Muscle of leg (tissue), 11 donors: ENCODE measurements around the gene RENBP. TPM values are rescaled to one million over a fixed set of nuclear protein-coding genes. Genes with fewer than 3 reads are reported as not detected.

Source experiments
- DNase-seq: peaks from one replicate; pipeline ENCODE4 v3.0.0; 2013
- H3K27ac ChIP-seq: one replicate; pipeline ENCODE4 v1.5.1; 2013; ENCODE audit warnings: mild to moderate bottlenecking, low read length, control low read depth
- H3K27me3 ChIP-seq: one replicate; pipeline ENCODE4 v1.6.1; 2013; ENCODE audit warnings: low read length; ENCODE audit not compliant: control insufficient read depth, insufficient read depth
- H3K36me3 ChIP-seq: one replicate; pipeline ENCODE4 v1.6.1; 2013; ENCODE audit warnings: low read length; ENCODE audit not compliant: control insufficient read depth, insufficient read depth
- H3K4me1 ChIP-seq: one replicate; pipeline ENCODE4 v1.6.1; 2013; ENCODE audit warnings: low read length; ENCODE audit not compliant: control insufficient read depth, insufficient read depth
- H3K4me3 ChIP-seq: one replicate; pipeline ENCODE4 v1.5.1; 2013; ENCODE audit warnings: low read length, control low read depth
- H3K9me3 ChIP-seq: replicated peaks from 2 replicates; pipeline ENCODE4 v1.6.1; 2013; ENCODE audit warnings: low read depth, low read length; ENCODE audit not compliant: control insufficient read depth
- WGBS: methylation state at CpG from one replicate; pipeline ENCODE4 v1.1.5; 2013; ENCODE audit warnings: missing lambda C conversion rate; ENCODE audit not compliant: insufficient coverage; 5-methylcytosine and 5-hydroxymethylcytosine counted together
- polyA plus RNA-seq, 8 donors: library from polyadenylated mRNA; unstranded; fragments of 120-200 nt; gene quantifications; one replicate each; pipeline versions ENCODE4 v1.2.1 to v1.2.3, GENCODE V29; 2013; ENCODE audit warnings: inconsistent platforms in 1 of 8, low replicate concordance in 1 of 8; ENCODE audit not compliant: insufficient read length in 8 of 8, insufficient read depth in 1 of 8
- total RNA-seq: library from RNA; stranded (reverse); fragments of 120-200 nt; gene quantifications from one replicate; pipeline ENCODE4 v1.2.4, GENCODE V29; 2013

Gene RENBP
- total and polyA plus RNA-seq, 9 donors = 3.1 to 7.2 (median 4.3) TPM

GRCh38 chrX:153955228-153955732 lies 10.8 kb upstream of the RENBP start:
- H3K4me1 ChIP-seq = peaks cover 6% of the 10 kb centered on the region
- no peak for DNase-seq
- 72% methylated on average over 10 of the region's 12 CpGs for WGBS

GRCh38 chrX:153954558-153955227 lies 10.2 kb upstream of the RENBP start:
- H3K36me3 ChIP-seq = peaks cover 99% of the 10 kb centered on the region
- no peaks in the 10 kb centered on the region for H3K27me3 ChIP-seq
- H3K4me1 ChIP-seq = peaks cover 12% of the 10 kb centered on the region
- no peak for DNase-seq
- no peak overlapping the region for H3K4me3 ChIP-seq
- H3K9me3 ChIP-seq = no peaks in the 10 kb centered on the region
- no peak overlapping the region for H3K27ac ChIP-seq
- WGBS = 96% methylated on average over 44 of the region's 44 CpGs

More at GRCh38 chrX:153955228-153955732, 10.8 kb upstream of the RENBP start:
- H3K9me3 ChIP-seq = no peaks in the 10 kb centered on the region
- no peak overlapping the region for H3K4me3 ChIP-seq
- no peaks in the 10 kb centered on the region for H3K27me3 ChIP-seq
- H3K27ac ChIP-seq = no peak overlapping the region
- H3K36me3 ChIP-seq = peaks cover 99% of the 10 kb centered on the region

- peaks cover 98% of the 10 kb centered on the region for H3K36me3 ChIP-seq
- no peak overlapping the region for H3K27ac ChIP-seq
- no peak overlapping the region for H3K4me3 ChIP-seq
- no peaks in the 10 kb centered on the region for H3K27me3 ChIP-seq
- no peaks in the 10 kb centered on the region for H3K9me3 ChIP-seq
- 85% methylated on average over 24 of the region's 33 CpGs for WGBS
- peaks cover 17% of the 10 kb centered on the region for H3K4me1 ChIP-seq
- no peak for DNase-seq
Observed at GRCh38 chrX:153953892-153954557, 9.6 kb upstream of the RENBP start.

- 34% methylated on average over 27 of the region's 33 CpGs for WGBS
- H3K36me3 ChIP-seq = peaks cover 94% of the 10 kb centered on the region
- peaks cover 2% of the 10 kb centered on the region for H3K27me3 ChIP-seq
- H3K4me1 ChIP-seq = peaks cover 17% of the 10 kb centered on the region
- H3K4me3 ChIP-seq = no peak overlapping the region
- H3K9me3 ChIP-seq = no peaks in the 10 kb centered on the region
- peak; percentile 66 for DNase-seq
- H3K27ac ChIP-seq = no peak overlapping the region
Observed at GRCh38 chrX:153953342-153953830, 8.9 kb upstream of the RENBP start.

GRCh38 chrX:153952373-153953026 lies 8.1 kb upstream of the RENBP start:
- H3K4me1 ChIP-seq = peaks cover 24% of the 10 kb centered on the region
- no peaks in the 10 kb centered on the region for H3K9me3 ChIP-seq
- H3K4me3 ChIP-seq = no peak overlapping the region
- peaks cover 2% of the 10 kb centered on the region for H3K27me3 ChIP-seq
- WGBS = 92% methylated on average over 32 of the region's 32 CpGs
- DNase-seq = no peak
- H3K27ac ChIP-seq = no peak overlapping the region
- H3K36me3 ChIP-seq = peaks cover 92% of the 10 kb centered on the region

GRCh38 chrX:153951683-153952372 lies 7.4 kb upstream of the RENBP start:
- H3K9me3 ChIP-seq = no peaks in the 10 kb centered on the region
- DNase-seq = no peak
- peaks cover 28% of the 10 kb centered on the region for H3K4me1 ChIP-seq
- H3K36me3 ChIP-seq = peaks cover 90% of the 10 kb centered on the region
- WGBS = 93% methylated on average over 21 of the region's 28 CpGs
- peaks cover 6% of the 10 kb centered on the region for H3K27me3 ChIP-seq
- H3K4me3 ChIP-seq = no peak overlapping the region
- no peak overlapping the region for H3K27ac ChIP-seq

- Histone ChIP-seq H3K27ac (no peak overlapping the region), H3K4me3 (no peak overlapping the region), H3K36me3 (peaks cover 74% of the 10 kb centered on the region), H3K27me3 (peaks cover 8% of the 10 kb centered on the region), H3K9me3 (no peaks in the 10 kb centered on the region), H3K4me1 (peaks cover 28% of the 10 kb centered on the region)
- no peak for DNase-seq
- 90% methylated on average over 18 of the region's 19 CpGs for WGBS
Observed at GRCh38 chrX:153950127-153950526, 5.7 kb upstream of the RENBP start.

- Histone ChIP-seq H3K27me3 (peaks cover 11% of the 10 kb centered on the region), H3K9me3 (no peaks in the 10 kb centered on the region), H3K27ac (peak overlapping the region; percentile 6), H3K4me1 (peaks cover 30% of the 10 kb centered on the region), H3K36me3 (peaks cover 65% of the 10 kb centered on the region), H3K4me3 (no peak overlapping the region)
- 58% methylated on average over 20 of the region's 30 CpGs for WGBS
- no peak for DNase-seq
Observed at GRCh38 chrX:153948847-153949805, 4.7 kb upstream of the RENBP start.

GRCh38 chrX:153948002-153948466 lies 3.6 kb upstream of the RENBP start:
- Histone ChIP-seq H3K4me3 (no peak overlapping the region), H3K36me3 (peaks cover 54% of the 10 kb centered on the region), H3K9me3 (no peaks in the 10 kb centered on the region), H3K27me3 (peaks cover 17% of the 10 kb centered on the region), H3K27ac (no peak overlapping the region), H3K4me1 (peaks cover 28% of the 10 kb centered on the region)
- no peak for DNase-seq
- WGBS = 47% methylated on average over 8 of the region's 10 CpGs
